Naive thymus-derived CD4-positive, alpha-beta T cell (primary cell): Measurements from ENCODE around the gene CYP2C9. TPM values are rescaled to one million over a fixed set of nuclear protein-coding genes. Genes with fewer than 3 reads are reported as not detected.

Source experiments
- ATAC-seq: fragments of 150-1000 bp; cut with Tn5 transposase; 2 replicates; pipeline ENCODE4 v1.10.0; 2021; ENCODE audit warnings: mild to moderate bottlenecking, moderate library complexity
- CTCF ChIA-PET: fragments of 350-600 bp; sonication (Branson Sonifier 250); formaldehyde crosslinking; loops from one replicate; lab custom pipeline; 2021; ENCODE audit warnings: antibody characterized with exemption; lab: Charles Lee
- POLR2A ChIA-PET: fragments of 350-600 bp; sonication (Branson Sonifier 250); formaldehyde crosslinking; loops from one replicate; lab custom pipeline; 2021; ENCODE audit warnings: antibody characterized with exemption, inconsistent platforms; lab: Charles Lee
- DNase-seq, 9 donors: peaks; one replicate each; pipeline versions ENCODE4 v3.0.0 to v3.0.0-alpha.2; 2020 to 2022; ENCODE audit warnings: mixed read lengths in 1 of 9
- H3K27ac ChIP-seq: one replicate; pipeline ENCODE4 v1.7.0; 2013; ENCODE audit warnings: mild to moderate bottlenecking, low read depth, low read length, moderate library complexity
- H3K27me3 ChIP-seq, 2 donors: one replicate each; pipeline ENCODE4 v1.7.0; 2013; ENCODE audit warnings: low read length in 2 of 2, mild to moderate bottlenecking in 2 of 2, moderate library complexity in 2 of 2; ENCODE audit not compliant: control insufficient read depth in 2 of 2, insufficient read depth in 2 of 2
- H3K36me3 ChIP-seq, 3 experiments: 1 replicate in 2 of 3; 2 replicates in 1 of 3; pipeline ENCODE4 v1.7.0; 2013; ENCODE audit warnings: low read length in 3 of 3, mild to moderate bottlenecking in 3 of 3, moderate library complexity in 1 of 3; ENCODE audit not compliant: insufficient read depth in 3 of 3, control insufficient read depth in 2 of 3
- H3K4me1 ChIP-seq, 2 donors: one replicate each; pipeline ENCODE4 v1.7.0; 2013; ENCODE audit warnings: low read length in 2 of 2, mild to moderate bottlenecking in 2 of 2, moderate library complexity in 1 of 2; ENCODE audit not compliant: control insufficient read depth in 2 of 2, insufficient read depth in 2 of 2
- H3K4me3 ChIP-seq: 2 replicates; pipeline ENCODE4 v1.7.0; 2013; ENCODE audit warnings: mild to moderate bottlenecking, low read length
- H3K9me3 ChIP-seq, 3 experiments: 1 replicate in 2 of 3; 2 replicates in 1 of 3; pipeline ENCODE4 v1.7.0; 2013; ENCODE audit warnings: low read length in 3 of 3; ENCODE audit not compliant: control insufficient read depth in 2 of 3
- H3K27ac Mint-ChIP-seq, 9 donors: one replicate each; pipeline ENCODE4 v1.8.0; 2020 to 2022; ENCODE audit warnings: mixed read lengths in 9 of 9, mild to moderate bottlenecking in 8 of 9, moderate library complexity in 5 of 9, inconsistent platforms in 2 of 9
- H3K27me3 Mint-ChIP-seq, 5 donors: one replicate each; pipeline ENCODE4 v1.8.0; 2021 to 2022; ENCODE audit warnings: mixed read lengths in 5 of 5, mild to moderate bottlenecking in 1 of 5
- H3K36me3 Mint-ChIP-seq, 5 donors: one replicate each; pipeline ENCODE4 v1.8.0; 2020 to 2022; ENCODE audit warnings: mixed read lengths in 5 of 5, mild to moderate bottlenecking in 3 of 5, inconsistent platforms in 1 of 5
- H3K4me1 Mint-ChIP-seq, 7 donors: one replicate each; pipeline ENCODE4 v1.8.0; 2020 to 2022; ENCODE audit warnings: mixed read lengths in 7 of 7, mild to moderate bottlenecking in 3 of 7, inconsistent platforms in 1 of 7
- H3K4me3 Mint-ChIP-seq, 10 donors: one replicate each; pipeline ENCODE4 v1.8.0; 2020 to 2022; ENCODE audit warnings: mild to moderate bottlenecking in 10 of 10, mixed read lengths in 10 of 10, moderate library complexity in 6 of 10, inconsistent platforms in 2 of 10
- H3K9me3 Mint-ChIP-seq, 11 donors: one replicate each; pipeline ENCODE4 v1.8.0; 2020 to 2022; ENCODE audit warnings: mixed read lengths in 11 of 11, mild to moderate bottlenecking in 4 of 11, inconsistent platforms in 1 of 11, moderate library complexity in 1 of 11
- intact Hi-C, 2 donors: fragments of 100-400 bp; cut with micrococcal nuclease; formaldehyde crosslinking; loops; one replicate each; pipeline ENCODE4 v1.15.1; 2023
- polyA plus RNA-seq, 2 donors: library from polyadenylated mRNA; unstranded; fragments of 300-500 nt; fragmentation: Illumina TruSeq; gene quantifications; one replicate each; pipeline ENCODE4 v1.2.3, GENCODE V29; 2021
- total RNA-seq, 6 experiments: library from RNA in 5 of 6; stranded (reverse) in 5 of 6; gene quantifications; 1 replicate in 5 of 6; 2 replicates in 1 of 6; pipeline ENCODE4 v1.2.3 and lab custom pipeline; 2021 to 2026

CYP2C9 gene
- total and polyA plus RNA-seq, 7 experiments from 2014 or later: not detected

GRCh38 chr10:95035332-95036295, 97.2 kb downstream of the CYP2C9 start:
- H3K27ac ChIP-seq: no peak overlapping the region
- H3K4me3 Mint-ChIP-seq: no peak overlapping the region
- no peaks in the 10 kb centered on the region for H3K4me1 Mint-ChIP-seq
- H3K27me3 Mint-ChIP-seq: peaks cover 0 to 5% (median 0%) of the 10 kb centered on the region in 5 donors
- H3K4me1 ChIP-seq: no peaks in the 10 kb centered on the region
- H3K27me3 ChIP-seq: no peaks in the 10 kb centered on the region
- H3K36me3 ChIP-seq: no peaks in the 10 kb centered on the region
- ATAC-seq (no peak), DNase-seq (no peak)
- no peak overlapping the region for H3K27ac Mint-ChIP-seq
- no peaks in the 10 kb centered on the region for H3K9me3 ChIP-seq
- POLR2A ChIA-PET: no interaction called here
- peaks cover 0 to 10% (median 2%) of the 10 kb centered on the region in 11 donors for H3K9me3 Mint-ChIP-seq
- intact Hi-C loops: no loop called here
- CTCF ChIA-PET: no interaction called here
- H3K36me3 Mint-ChIP-seq: peaks cover 0 to 4% (median 0%) of the 10 kb centered on the region in 5 donors
- H3K4me3 ChIP-seq: no peak overlapping the region

GRCh38 chr10:95039281-95039680, 100.8 kb downstream of the CYP2C9 start:
- no peaks in the 10 kb centered on the region for H3K4me1 Mint-ChIP-seq
- H3K36me3 Mint-ChIP-seq: no peaks in the 10 kb centered on the region
- no peak overlapping the region for H3K4me3 ChIP-seq
- H3K9me3 Mint-ChIP-seq: peaks cover 0 to 3% (median 0%) of the 10 kb centered on the region in 11 donors
- H3K27ac Mint-ChIP-seq: no peak overlapping the region
- POLR2A ChIA-PET: interaction anchor here (0.8 kb wide), 1 partner anchor 116 kb away, joined by 3 read pairs; no protein-coding TSS in a partner anchor
- no peaks in the 10 kb centered on the region for H3K27me3 ChIP-seq
- H3K9me3 ChIP-seq: no peaks in the 10 kb centered on the region
- DNase-seq (no peak), ATAC-seq (no peak)
- no peaks in the 10 kb centered on the region for H3K4me1 ChIP-seq
- CTCF ChIA-PET: no interaction called here
- no peaks in the 10 kb centered on the region for H3K27me3 Mint-ChIP-seq
- no peak overlapping the region for H3K27ac ChIP-seq
- H3K4me3 Mint-ChIP-seq: no peak overlapping the region
- intact Hi-C loops: no loop called here
- no peaks in the 10 kb centered on the region for H3K36me3 ChIP-seq

Other genes starting within 250 kb of the CYP2C9 start
- gene CYP2C19, start 176.0 kb upstream of the CYP2C9 start, total RNA-seq: not detected
- not detected for gene CYP2C19, start 176.0 kb upstream of the CYP2C9 start, polyA plus RNA-seq
- under 1 TPM in 2 of 5 experiments, not detected in 3; 0.19 to 0.32 TPM for gene CYP2C8, start 130.8 kb downstream of the CYP2C9 start, total RNA-seq
- not detected for gene CYP2C8, start 130.8 kb downstream of the CYP2C9 start, polyA plus RNA-seq